WERI-Rb-1 (cell line): ENCODE results near the gene SHC4.
"Not testable (repeated sequence)": the region's sequence is repeated elsewhere in the genome, so short reads cannot be mapped to it uniquely, and the experiment has no call there.

Experiments
- DNase-seq: peaks from one replicate; pipeline ENCODE4 v3.0.0-alpha.2; 2020
- H3K27ac ChIP-seq: fragments of 250-450 bp; sonication (Bioruptor Pico); 2 replicates; pipeline ENCODE4 v1.5.1; 2020; ENCODE audit warnings: mild to moderate bottlenecking, moderate library complexity
- H3K27me3 ChIP-seq: fragments of 250-450 bp; sonication (Bioruptor Pico); 2 replicates; pipeline ENCODE4 v1.5.1; 2021; ENCODE audit warnings: mild to moderate bottlenecking, low read depth, moderate library complexity; ENCODE audit not compliant: insufficient read depth, severe bottlenecking
- H3K36me3 ChIP-seq: fragments of 250-450 bp; sonication (Bioruptor Pico); 2 replicates; pipeline ENCODE4 v1.5.1; 2020; ENCODE audit warnings: mild to moderate bottlenecking, moderate library complexity
- H3K4me3 ChIP-seq: 2 replicates; pipeline ENCODE4 v1.5.1; 2011; ENCODE audit warnings: low read depth, mild to moderate bottlenecking, control low read depth, low read length
- H3K9me3 ChIP-seq: fragments of 250-450 bp; sonication (Bioruptor Pico); 2 replicates; pipeline ENCODE4 v1.5.1; 2021; ENCODE audit warnings: mild to moderate bottlenecking, moderate library complexity; ENCODE audit not compliant: severe bottlenecking
- CTCF ChIP-seq: IDR thresholded peaks from 2 replicates; pipeline ENCODE4 v1.5.1; 2011; ENCODE audit warnings: low read depth, mild to moderate bottlenecking, control low read depth, inconsistent platforms, low read length

The SHC4 gene

GRCh38 chr15:48796930-48797329 is 166.8 kb downstream of the SHC4 start:
- Histone ChIP-seq H3K27me3 (no peaks in the 10 kb centered on the region), H3K4me3 (no peak overlapping the region), H3K27ac (no peak overlapping the region), H3K36me3 (peaks cover 25% of the 10 kb centered on the region), H3K9me3 (no peaks in the 10 kb centered on the region)
- no peak for DNase-seq
- no peak for TF ChIP-seq CTCF

- no peak for TF ChIP-seq CTCF
- H3K27me3 ChIP-seq, result no peaks in the 10 kb centered on the region
Measured at GRCh38 chr15:48796521-48796920, 167.2 kb downstream of the SHC4 start.

GRCh38 chr15:48795901-48796300 is 167.8 kb downstream of the SHC4 start:
- no peaks in the 10 kb centered on the region for H3K27me3 ChIP-seq
- H3K9me3 ChIP-seq, result no peaks in the 10 kb centered on the region
- TF ChIP-seq CTCF, result no peak
- H3K27ac ChIP-seq, result no peak overlapping the region
- DNase-seq, result no peak
- no peak overlapping the region for H3K4me3 ChIP-seq
- H3K36me3 ChIP-seq, result peaks cover 32% of the 10 kb centered on the region

More at GRCh38 chr15:48796521-48796920, 167.2 kb downstream of the SHC4 start:
- Histone ChIP-seq H3K27ac (no peak overlapping the region), H3K36me3 (peaks cover 25% of the 10 kb centered on the region), H3K9me3 (no peaks in the 10 kb centered on the region), H3K4me3 (no peak overlapping the region)
- DNase-seq, result no peak

DNA sequence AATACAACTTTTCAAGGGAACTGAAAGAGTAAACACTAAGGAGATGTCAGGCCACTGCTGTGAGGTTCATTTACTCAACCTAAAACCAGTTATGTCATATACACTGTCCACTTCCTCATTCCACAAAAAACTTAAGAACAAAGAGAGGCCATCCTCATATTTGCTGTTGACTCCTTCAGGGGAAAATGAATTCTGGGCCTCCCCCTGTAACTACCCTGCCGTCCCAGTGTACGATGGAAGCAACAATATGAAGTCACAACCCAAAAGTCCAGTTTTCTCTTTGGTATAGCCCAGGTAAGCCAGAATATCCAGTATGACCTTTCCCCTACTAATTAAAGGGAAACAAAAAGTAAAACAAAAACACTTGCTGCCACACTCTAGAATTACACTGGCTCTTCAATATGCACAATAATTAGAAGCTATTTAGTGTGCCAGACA is 169.0 kb downstream of the SHC4 start:
- H3K36me3 ChIP-seq, result peaks cover 35% of the 10 kb centered on the region
- no peak for DNase-seq
- H3K27ac ChIP-seq, result no peak overlapping the region
- no peaks in the 10 kb centered on the region for H3K27me3 ChIP-seq
- no peak for TF ChIP-seq CTCF
- H3K4me3 ChIP-seq, result no peak overlapping the region
- no peaks in the 10 kb centered on the region for H3K9me3 ChIP-seq

GRCh38 chr15:48792408-48792807 is 171.3 kb downstream of the SHC4 start:
- DNase-seq, result no peak
- Histone ChIP-seq H3K27me3 (no peaks in the 10 kb centered on the region), H3K9me3 (no peaks in the 10 kb centered on the region), H3K36me3 (peaks cover 49% of the 10 kb centered on the region), H3K27ac (no peak overlapping the region), H3K4me3 (no peak overlapping the region)
- TF ChIP-seq CTCF, result no peak

GRCh38 chr15:48790466-48791115 is 173.1 kb downstream of the SHC4 start:
- H3K27ac ChIP-seq, H3K27me3 ChIP-seq, H3K9me3 ChIP-seq, H3K4me3 ChIP-seq, DNase-seq: not testable (repeated sequence)
- H3K36me3 ChIP-seq, result peaks cover 45% of the 10 kb centered on the region
